ENCODE results near the gene TOM1L2. TPM values are rescaled to one million over a fixed set of nuclear protein-coding genes. Genes with fewer than 3 reads are reported as not detected.

Gene TOM1L2
- total RNA-seq, 1 experiment from 2014 or later, result 45.2 TPM

DNA sequence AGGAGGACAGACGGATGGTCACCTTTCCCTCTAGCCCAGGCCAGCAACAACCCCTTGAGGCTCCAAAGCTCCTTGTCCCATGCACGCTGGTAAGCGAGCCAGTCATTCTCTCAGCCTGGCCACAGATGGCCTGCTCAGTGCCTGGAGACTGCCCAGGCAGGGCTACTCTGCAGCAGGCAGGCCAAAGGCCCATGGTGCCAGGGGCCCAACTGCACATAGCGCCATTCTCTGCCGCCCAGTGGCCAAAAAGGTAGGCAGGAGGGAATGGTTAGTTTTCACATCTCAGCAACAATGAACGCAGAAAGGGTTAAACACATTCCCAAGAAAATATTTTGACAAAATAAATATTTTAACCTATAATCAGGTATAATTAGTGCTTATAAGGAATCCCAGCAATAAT is 127.7 kb downstream of the TOM1L2 start:
- intact Hi-C loops (cut with micrococcal nuclease; ENCODE audit: unreplicated experiment), result no loop called here
- Histone ChIP-seq H3K27me3 (ENCODE audit: control insufficient read depth, insufficient read depth, low read length) (no peaks in the 10 kb centered on the region), H3K4me3 (ENCODE audit: low read depth in 2 of 2, low read length in 2 of 2) (no peak overlapping the region), H3K27ac (ENCODE audit: low read length) (no peak overlapping the region), H3K4me1 (ENCODE audit: control insufficient read depth, insufficient read depth, low read length) (peaks cover 30% of the 10 kb centered on the region), H3K36me3 (ENCODE audit: control insufficient read depth, insufficient read depth, low read length) (no peaks in the 10 kb centered on the region), H3K9me3 (ENCODE audit: control insufficient read depth, insufficient read depth, low read depth, low read length) (no peaks in the 10 kb centered on the region)
- in situ Hi-C loops (cut with HindIII; ENCODE audit: low pct_unique_long_range_greater_than_20kb, low sequenced_read_pairs), result no loop called here
- ChIA-PET POLR2A (no interaction called here), CTCF (no interaction called here)
- ATAC-seq, result no peak
- no peak for TF ChIP-seq POLR2AphosphoS5 (IDR thresholded peaks at IDR 0.05; ENCODE audit: low read depth, low read length)
- no peak for TF ChIP-seq TCF7L2 (IDR thresholded peaks at IDR 0.05; ENCODE audit: low read depth, low read length)
- TF ChIP-seq, protein P1, sequence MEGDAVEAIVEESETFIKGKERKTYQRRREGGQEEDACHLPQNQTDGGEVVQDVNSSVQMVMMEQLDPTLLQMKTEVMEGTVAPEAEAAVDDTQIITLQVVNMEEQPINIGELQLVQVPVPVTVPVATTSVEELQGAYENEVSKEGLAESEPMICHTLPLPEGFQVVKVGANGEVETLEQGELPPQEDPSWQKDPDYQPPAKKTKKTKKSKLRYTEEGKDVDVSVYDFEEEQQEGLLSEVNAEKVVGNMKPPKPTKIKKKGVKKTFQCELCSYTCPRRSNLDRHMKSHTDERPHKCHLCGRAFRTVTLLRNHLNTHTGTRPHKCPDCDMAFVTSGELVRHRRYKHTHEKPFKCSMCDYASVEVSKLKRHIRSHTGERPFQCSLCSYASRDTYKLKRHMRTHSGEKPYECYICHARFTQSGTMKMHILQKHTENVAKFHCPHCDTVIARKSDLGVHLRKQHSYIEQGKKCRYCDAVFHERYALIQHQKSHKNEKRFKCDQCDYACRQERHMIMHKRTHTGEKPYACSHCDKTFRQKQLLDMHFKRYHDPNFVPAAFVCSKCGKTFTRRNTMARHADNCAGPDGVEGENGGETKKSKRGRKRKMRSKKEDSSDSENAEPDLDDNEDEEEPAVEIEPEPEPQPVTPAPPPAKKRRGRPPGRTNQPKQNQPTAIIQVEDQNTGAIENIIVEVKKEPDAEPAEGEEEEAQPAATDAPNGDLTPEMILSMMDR (IDR thresholded peaks at IDR 0.05), result no peak
- no peak for TF ChIP-seq SIN3A (IDR thresholded peaks at IDR 0.05; ENCODE audit: borderline replicate concordance, insufficient read depth, low read depth, low read length)
- TF ChIP-seq REST (IDR thresholded peaks at IDR 0.05; ENCODE audit: insufficient read depth in 1 of 2, low read depth in 2 of 2, low read length in 1 of 2), result no peak
- no peak for DNase-seq (ENCODE audit: low read depth, low spot score)
- no TSS peak for BruUV-seq (replicated peaks)

GRCh38 chr17:17844079-17844478 is 128.1 kb downstream of the TOM1L2 start:
- POLR2A ChIA-PET, result no interaction called here
- no peak for TF ChIP-seq REST (IDR thresholded peaks at IDR 0.05; ENCODE audit: insufficient read depth in 1 of 2, low read depth in 2 of 2, low read length in 1 of 2)
- no peak for TF ChIP-seq SIN3A (IDR thresholded peaks at IDR 0.05; ENCODE audit: borderline replicate concordance, insufficient read depth, low read depth, low read length)
- TF ChIP-seq, protein P1 (IDR thresholded peaks at IDR 0.05), result no peak
- TF ChIP-seq TCF7L2 (IDR thresholded peaks at IDR 0.05; ENCODE audit: low read depth, low read length), result no peak
- TF ChIP-seq POLR2AphosphoS5 (IDR thresholded peaks at IDR 0.05; ENCODE audit: low read depth, low read length), result no peak; the same call in 1 of the 2 replicates
- CTCF ChIA-PET, result no interaction called here
- in situ Hi-C loops (cut with HindIII; ENCODE audit: low pct_unique_long_range_greater_than_20kb, low sequenced_read_pairs) (no loop called here), intact Hi-C loops (cut with micrococcal nuclease; ENCODE audit: unreplicated experiment) (no loop called here)
- Histone ChIP-seq H3K9me3 (ENCODE audit: control insufficient read depth, insufficient read depth, low read depth, low read length) (no peaks in the 10 kb centered on the region), H3K4me1 (ENCODE audit: control insufficient read depth, insufficient read depth, low read length) (peaks cover 32% of the 10 kb centered on the region), H3K27ac (ENCODE audit: low read length) (no peak overlapping the region), H3K27me3 (ENCODE audit: control insufficient read depth, insufficient read depth, low read length) (no peaks in the 10 kb centered on the region), H3K36me3 (ENCODE audit: control insufficient read depth, insufficient read depth, low read length) (no peaks in the 10 kb centered on the region), H3K4me3 (ENCODE audit: low read depth in 2 of 2, low read length in 2 of 2) (no peak overlapping the region)
- no TSS peak for BruUV-seq (replicated peaks)
- no peak for DNase-seq (ENCODE audit: low read depth, low spot score)
- no peak for ATAC-seq

All from Panc1 (cell line).